Measurements from ENCODE around the gene MPHOSPH8.

The MPHOSPH8 gene

DNA sequence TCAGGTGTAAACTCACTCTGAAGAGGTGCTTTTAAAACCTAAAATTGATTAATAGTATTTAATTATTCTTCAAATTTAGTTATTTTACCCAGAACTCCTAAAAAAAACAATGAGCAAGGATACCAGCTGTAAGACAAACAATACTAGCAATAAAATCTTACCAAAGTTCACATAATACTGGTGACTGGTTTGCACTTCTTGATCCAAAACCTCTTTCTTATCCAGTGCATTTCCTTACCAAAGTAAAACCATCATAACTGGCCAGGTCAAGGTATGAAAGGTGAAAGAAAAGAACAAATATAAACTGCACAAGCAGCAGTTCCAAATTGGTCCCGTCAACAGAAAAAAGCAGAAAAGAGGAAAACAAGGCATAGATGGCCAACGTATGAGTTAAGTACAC lies 86.6 kb downstream of the MPHOSPH8 start:
- Histone ChIP-seq H2AFZ (ENCODE audit: low read length) (no peak overlapping the region), H3K36me3 (replicated peaks; ENCODE audit: insufficient read depth, low read length) (no peaks in the 10 kb centered on the region), H3F3A (ENCODE audit: insufficient read depth, low read length) (no peaks in the 10 kb centered on the region), H3K79me2 (ENCODE audit: low read length) (peaks cover 4% of the 10 kb centered on the region; the same call in 1 of the 2 replicates), H3K27ac (ENCODE audit: low read length) (no peak overlapping the region), H3K4me1 (ENCODE audit: low read length) (no peaks in the 10 kb centered on the region), H3K9me3 (replicated peaks; ENCODE audit: insufficient read depth, low read length) (no peaks in the 10 kb centered on the region), H3K27me3 (replicated peaks; ENCODE audit: insufficient read depth, low read length) (no peaks in the 10 kb centered on the region), H3K9me2 (replicated peaks; ENCODE audit: insufficient read depth, low read length) (no peaks in the 10 kb centered on the region), H3K4me2 (ENCODE audit: low read depth, low read length) (no peak overlapping the region), H3K4me3 (ENCODE audit: low read length) (no peak overlapping the region), H4K20me1 (ENCODE audit: insufficient read depth, low read length) (no peaks in the 10 kb centered on the region), H3K9ac (ENCODE audit: low read length) (no peak overlapping the region)
- TF ChIP-seq EZH2 (optimal IDR thresholded peaks at IDR 0.05; ENCODE audit: low read depth, low read length): no peak
- TF ChIP-seq EZH2phosphoT487 (IDR thresholded peaks at IDR 0.05; ENCODE audit: low read length): no peak
- no peak for TF ChIP-seq CTCF (IDR thresholded peaks at IDR 0.05; ENCODE audit: low read length)
- no peak for DNase-seq

Data from MM.1S (cell line).